LHCN-M2 (cell line): Measurements from ENCODE around the gene DNAJB1. TPM values are rescaled to one million over a fixed set of nuclear protein-coding genes. Genes with fewer than 3 reads are reported as not detected.

Source experiments
- DNase-seq: peaks from one replicate; pipeline ENCODE4 v3.0.0-alpha.2; 2012; ENCODE audit warnings: low read depth
- total RNA-seq: library from RNA; depleted of rRNA; stranded (reverse); fragments of >200 nt; gene quantifications from 2 replicates; pipeline ENCODE4 v1.2.3, GENCODE V29; 2014; rRNA removed

The DNAJB1 gene
- total RNA-seq, 1 experiment from 2014 or later: 93.3 TPM

GRCh38 chr19:14473073-14473977 is 44.9 kb downstream of the DNAJB1 start:
- no peak for DNase-seq

DNA sequence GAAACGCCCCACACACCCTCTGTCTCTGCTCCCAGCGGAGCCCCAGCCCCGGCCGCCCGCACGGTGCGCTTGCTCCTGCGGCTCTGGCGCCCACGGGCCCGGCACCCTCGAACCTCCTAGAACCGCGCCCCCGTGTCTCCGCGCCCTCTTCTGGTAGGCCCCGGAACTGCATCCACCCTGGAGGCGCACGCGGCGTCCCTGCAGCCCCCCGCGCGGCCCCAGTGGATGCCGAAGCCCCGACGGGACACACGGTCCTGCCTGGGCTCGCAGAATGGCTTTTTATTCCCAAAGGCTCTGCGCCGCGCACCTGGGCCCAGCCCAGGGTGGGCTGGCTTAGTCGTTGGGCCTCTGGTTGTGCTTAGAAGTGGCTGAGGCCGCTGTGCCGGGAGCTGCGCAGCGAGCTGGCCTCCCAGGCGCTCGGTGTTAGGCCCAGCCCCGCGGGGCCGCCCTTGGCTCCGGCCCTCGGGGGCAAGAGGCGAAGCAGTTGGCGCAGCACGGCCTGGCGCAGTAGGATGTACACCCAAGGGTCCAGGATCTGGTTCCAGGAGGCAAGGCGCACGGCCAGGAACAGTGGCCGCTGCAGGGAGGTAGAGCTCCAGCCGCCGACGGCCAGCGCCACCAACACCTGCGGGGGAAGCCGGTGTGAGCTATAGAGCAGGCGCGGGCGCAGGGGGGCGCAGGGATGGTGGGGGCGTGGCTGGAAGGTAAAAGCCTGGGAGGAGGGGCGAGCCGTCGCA is 45.8 kb downstream of the DNAJB1 start:
- DNase-seq: no peak

DNA sequence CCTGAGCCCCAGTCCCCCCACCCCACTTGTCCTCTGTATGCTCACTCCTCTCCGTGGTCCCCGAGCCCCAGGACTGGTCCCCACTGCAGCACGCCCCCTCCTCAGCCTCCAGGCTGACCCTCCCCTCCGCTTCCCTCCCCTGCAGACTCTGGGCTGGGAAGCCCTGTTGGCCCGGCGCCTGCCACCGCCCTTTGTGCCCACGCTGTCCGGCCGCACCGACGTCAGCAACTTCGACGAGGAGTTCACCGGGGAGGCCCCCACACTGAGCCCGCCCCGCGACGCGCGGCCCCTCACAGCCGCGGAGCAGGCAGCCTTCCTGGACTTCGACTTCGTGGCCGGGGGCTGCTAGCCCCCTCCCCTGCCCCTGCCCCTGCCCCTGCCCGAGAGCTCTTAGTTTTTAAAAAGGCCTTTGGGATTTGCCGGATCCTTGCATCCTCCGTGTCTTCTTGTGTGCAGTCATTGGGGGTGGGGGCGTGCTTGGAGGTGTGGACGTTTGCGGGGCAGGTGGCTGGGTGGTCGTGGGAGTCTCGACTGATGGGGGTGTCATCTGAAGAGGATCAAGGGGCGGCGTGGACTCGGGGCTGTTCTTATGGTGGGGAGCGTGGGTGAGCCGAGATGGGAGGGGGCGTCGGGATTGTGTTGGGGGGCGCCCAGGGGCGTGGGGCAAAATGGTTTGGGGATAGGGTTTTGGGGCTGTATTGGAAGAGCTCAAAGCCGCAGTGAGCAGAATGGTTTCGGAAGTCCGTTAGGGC is 46.6 kb downstream of the DNAJB1 start:
- no peak for DNase-seq

DNA sequence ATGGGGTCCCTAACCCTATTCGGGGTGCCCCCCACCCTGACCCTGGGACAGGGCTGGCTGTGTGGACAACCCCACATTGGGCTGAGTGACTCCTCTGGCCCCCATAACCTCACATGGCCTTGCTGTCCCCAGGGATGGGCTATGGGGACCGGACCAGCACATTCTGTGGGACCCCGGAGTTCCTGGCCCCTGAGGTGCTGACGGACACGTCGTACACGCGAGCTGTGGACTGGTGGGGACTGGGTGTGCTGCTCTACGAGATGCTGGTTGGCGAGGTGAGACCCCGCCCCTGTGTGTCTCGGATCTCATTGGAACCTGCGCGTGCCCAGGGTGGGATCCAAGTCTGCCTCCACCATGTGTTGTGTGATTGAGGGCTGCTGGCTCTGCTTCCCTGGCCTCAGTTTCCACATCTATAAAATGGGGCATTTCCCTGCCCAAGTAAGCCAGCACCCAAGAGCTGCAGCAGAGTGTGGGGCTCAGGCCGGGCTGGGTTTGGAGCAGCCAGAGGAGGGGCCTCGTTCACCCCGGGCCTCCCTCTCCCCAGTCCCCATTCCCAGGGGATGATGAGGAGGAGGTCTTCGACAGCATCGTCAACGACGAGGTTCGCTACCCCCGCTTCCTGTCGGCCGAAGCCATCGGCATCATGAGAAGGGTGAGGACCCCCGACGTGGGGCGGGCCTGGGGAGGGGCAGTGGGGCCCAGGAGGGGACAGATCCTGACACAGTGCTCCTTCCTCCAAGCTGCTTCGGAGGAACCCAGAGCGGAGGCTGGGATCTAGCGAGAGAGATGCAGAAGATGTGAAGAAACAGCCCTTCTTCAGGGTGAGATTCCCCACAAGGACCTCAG is 47.9 kb downstream of the DNAJB1 start:
- DNase-seq: no peak

GRCh38 chr19:14467816-14468215 is 50.4 kb downstream of the DNAJB1 start:
- no peak for DNase-seq

- DNase-seq: no peak
Observed at GRCh38 chr19:14467391-14467790, 50.8 kb downstream of the DNAJB1 start.

Other genes with a start within 250 kb of the DNAJB1 start
- 43.5 and 47.7 TPM in 2 replicates for gene ADGRE5, start 137.0 kb downstream of the DNAJB1 start, total RNA-seq
- 170 and 176 TPM in 2 replicates for gene DDX39A, start 99.1 kb downstream of the DNAJB1 start, total RNA-seq
- gene PKN1, start 85.1 kb downstream of the DNAJB1 start, total RNA-seq: 77.8 and 84.8 TPM in 2 replicates
- gene PTGER1, start 43.0 kb downstream of the DNAJB1 start, total RNA-seq: not detected in 2 replicates
- 140 and 155 TPM in 2 replicates for gene GIPC1, start 22.3 kb downstream of the DNAJB1 start, total RNA-seq
- gene TECR, start 11.2 kb upstream of the DNAJB1 start, total RNA-seq: 59.6 and 79.7 TPM in 2 replicates
- gene NDUFB7, start 53.7 kb upstream of the DNAJB1 start, total RNA-seq: 255 and 341 TPM in 2 replicates
- not detected in 2 replicates for gene CLEC17A, start 64.7 kb upstream of the DNAJB1 start, total RNA-seq
- not detected in 2 replicates for gene ADGRE3, start 156.4 kb upstream of the DNAJB1 start, total RNA-seq
- 12.9 and 16.9 TPM in 2 replicates for gene ZNF333, start 171.7 kb upstream of the DNAJB1 start, total RNA-seq